Endometrium (tissue), 2 donors: Measurements from ENCODE around the gene GAL3ST3.
"Not testable (repeated sequence)": the region's sequence is repeated elsewhere in the genome, so short reads cannot be mapped to it uniquely, and the experiment has no call there.

Experiments
- FAIRE-seq: peaks from 2 replicates; lab custom pipeline; 2012; peaks lifted over from hg19 to GRCh38; lab: Jason Lieb, UNC
- donor health status: control.
- donor health status: control.

Gene GAL3ST3

DNA sequence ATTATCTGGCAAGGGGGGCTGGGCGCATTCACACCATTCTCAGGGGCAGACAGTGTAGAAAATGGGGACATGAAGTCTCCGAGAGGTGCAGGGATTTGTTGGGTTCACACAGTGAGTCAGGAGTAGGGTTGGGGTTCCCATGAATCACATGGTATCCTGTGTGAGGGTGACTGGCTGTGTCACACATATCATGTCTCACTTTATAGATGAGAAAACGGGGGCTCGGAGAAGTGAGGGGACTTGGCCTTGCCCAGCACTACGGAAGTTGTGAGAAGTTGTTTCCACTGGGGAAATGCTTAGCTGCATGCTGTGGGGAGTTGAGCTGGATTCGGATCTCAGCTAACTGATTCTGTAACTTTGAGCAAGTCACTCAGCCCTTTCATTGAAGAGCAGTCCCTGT, 4.2 kb downstream of the GAL3ST3 start:
- FAIRE-seq, result no peak

DNA sequence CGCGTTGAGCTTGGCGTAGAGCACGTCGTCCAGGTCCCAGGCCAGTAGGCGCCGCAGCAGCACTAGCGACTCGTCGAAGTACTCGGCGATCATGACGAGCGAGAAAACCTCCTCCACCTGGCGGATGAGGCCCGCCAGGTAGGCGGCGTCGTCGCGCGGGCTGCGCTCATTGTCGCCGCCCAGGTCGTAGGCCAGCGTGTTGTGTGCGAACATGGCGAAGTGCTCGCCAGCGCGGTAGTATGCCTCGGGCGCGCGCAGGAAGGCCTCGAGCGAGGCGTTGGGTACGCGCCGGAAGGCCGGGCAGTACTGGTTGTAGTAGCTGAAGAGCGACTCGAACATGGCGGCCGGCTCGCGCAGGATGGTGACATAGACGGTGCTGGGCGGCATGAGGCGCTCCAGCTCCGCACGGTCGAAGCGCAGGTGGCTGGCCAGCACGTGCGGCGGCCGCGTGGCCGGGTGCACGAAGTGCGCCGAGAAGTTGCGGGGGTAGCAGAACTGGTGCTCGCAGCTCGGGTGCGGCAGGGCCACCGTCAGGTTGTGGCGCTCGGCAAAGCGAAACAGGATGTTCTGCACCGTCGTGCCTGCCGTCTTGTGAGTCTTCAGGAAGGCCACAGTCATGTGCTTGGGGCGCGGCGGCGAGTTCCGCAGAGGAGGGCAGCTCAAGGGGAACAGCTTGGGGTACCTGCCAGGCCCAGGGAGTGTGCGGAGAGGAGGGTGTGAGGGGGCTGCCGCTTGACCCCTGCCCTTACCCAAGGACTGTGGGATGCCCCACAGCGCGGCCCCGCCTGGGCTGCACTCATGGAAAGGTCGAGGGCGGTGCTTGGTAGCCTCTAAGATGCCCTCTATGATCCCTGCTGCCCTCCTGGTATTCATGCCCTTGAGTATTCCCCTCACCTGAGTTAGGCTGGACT, 5.7 kb downstream of the GAL3ST3 start:
- FAIRE-seq, result no peak

DNA sequence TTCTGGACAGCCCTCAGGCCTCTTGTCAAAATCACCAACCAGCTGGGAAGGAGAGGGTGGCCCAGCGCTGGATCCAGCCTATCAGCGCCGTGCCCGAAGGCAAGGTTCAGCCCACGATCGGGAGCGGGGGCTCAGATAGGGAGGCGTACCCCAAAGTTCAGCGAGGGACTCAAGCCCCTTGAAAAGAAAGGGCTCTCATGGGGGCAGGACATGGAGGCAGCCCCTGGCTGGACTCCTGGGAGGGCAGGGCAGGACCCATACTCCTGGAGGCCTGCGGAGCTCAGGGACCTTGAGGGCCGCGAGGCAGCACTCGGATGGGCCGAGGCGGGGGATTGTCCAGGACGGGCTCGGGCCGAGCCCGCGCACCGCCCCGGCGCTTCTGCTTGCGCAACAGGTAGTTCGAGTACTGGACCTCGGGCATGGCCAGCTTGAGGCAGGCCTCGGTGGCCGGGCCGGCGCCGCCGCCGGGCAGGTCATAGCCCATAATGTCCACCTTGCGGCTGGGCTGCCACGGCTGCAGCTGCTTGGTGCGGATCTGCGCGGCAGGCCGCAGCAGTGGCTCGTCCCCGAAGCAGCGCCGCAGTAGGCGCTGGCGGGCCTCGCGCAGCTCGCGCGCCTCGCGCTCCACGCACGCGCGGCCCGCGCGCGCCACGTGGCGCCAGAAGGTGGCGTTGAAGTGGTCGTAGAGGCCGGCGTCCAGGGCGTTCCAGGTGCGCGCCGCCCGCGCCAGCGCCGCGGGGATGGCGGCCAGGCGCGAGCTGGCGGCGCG, 6.5 kb downstream of the GAL3ST3 start:
- FAIRE-seq, result no peak

DNA sequence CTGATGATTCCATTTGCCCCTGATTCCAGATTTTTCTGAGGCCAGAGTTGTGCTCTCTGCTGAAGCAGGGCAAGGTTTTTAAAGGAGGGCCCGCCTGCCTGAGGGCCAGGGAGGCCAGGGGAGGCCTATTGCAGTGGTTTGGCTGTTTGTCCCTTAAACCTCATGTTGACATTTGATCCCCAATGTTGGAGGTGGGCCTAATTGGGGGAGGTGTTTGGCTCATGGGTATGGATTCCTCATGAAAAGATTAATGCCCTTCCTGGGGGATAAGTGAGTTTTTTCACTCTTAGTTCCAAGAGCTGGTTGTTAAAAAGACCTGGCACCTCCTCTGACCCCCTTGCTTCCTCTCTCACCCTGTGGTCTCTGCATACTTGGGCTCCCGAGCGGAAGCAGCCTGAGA, 9.2 kb downstream of the GAL3ST3 start:
- FAIRE-seq, result no peak

DNA sequence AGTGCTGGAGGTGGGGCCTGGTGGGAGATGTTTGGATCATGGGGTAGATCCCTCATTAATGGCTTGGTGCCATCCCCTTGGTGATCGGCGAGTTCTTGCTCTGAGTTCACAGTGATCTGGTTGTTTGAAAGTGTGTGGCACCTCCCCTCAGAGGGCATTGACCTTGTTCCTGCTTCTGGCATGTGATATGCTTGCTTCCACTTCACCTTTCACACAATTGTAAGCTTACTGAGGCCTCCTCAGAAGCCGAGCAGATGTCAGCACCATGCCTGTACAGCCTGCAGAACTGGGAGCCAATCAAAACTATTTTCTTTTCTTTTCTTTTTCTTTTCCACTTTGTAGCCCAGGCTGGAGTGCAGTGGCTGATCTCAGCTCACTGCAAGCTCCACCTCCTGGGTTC, 11.6 kb downstream of the GAL3ST3 start:
- FAIRE-seq, result no peak

DNA sequence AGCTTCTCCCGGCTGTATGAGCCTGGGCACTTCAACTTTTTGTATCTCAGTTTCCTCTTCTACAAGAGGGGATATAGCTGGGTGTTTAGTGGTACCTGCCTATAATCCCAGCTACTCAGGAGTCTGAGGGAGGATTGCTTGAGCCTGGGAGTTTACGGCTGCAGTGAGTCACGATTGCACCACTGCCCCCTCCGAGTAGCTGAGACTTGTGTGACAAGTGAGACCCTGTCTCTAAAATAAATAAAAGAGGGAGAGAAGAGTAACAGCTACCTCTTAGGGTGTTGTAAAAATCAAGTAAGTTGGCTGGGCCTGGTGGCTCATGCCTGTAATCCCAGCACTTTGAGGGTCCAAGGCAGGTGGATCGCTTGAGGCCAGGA, 12.6 kb downstream of the GAL3ST3 start:
- FAIRE-seq, result no peak

DNA sequence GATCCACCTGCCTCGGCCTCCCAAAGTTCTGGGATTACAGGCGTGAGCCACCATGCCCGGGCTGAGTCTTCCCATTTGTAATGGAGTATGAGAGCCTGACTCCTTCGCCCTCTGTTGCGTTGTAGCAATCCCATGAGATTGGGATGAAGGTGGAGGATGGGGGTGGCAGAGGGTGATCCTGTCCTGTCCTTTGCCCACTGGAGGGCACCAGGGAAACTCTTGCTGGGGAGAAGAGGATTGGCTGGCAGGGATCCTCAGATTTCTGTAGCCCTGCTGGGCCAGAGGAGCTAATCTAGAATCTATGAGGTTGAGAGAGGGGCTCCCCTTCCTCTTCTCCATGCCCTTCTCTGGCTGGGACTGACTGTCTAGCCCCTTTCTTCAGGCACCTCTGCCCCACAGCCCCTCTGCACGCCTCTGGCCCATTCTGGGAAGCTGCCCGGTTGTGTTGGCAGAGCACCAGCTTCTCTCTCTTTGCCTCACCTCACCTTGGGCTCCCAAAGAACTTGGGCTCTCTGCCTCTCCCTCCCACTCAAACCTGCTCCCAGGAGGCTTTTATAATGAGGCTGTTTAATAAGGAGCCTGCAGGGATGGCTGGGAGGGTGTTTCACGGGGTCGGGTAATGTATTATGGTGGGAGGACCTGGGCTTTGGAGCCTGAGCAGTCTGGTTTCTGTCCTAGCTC, 13.2 kb downstream of the GAL3ST3 start:
- FAIRE-seq, result no peak

DNA sequence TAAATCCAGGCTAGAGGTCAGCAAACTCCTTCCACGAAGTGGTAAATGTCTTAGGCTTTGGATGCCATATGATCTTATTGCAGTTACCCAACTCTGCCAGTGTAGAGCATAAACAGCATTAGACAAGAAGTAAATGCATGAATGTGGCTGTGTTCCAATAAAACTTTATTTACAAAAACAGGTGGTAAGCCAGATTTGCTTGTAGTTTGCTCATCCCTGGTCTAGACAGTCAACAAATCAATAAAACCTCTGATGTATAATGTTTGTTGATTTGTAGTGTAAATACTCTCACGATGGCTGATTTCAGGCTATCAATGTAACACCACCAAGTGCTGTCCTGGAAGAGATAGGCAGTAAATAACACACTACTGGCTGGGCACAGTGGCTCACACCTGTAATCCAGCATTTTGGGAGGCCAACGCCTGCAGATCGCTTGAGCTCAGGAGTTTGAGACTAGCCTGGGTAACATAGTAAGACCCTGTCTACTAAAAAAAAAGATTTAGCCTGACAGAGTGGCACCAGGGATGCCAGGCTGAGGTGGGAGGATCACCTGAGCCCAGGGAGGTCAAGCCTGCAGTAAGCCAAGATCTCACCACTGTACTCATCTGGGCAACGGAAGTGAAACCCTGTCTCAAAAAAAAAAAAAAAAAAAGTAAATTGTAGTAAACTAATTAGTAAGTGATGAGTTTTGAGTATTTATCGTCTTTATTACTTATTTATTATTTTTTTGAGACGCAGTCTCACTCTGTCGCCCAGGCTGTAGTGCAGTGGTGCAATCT, 15.8 kb downstream of the GAL3ST3 start:
- FAIRE-seq, result no peak

DNA sequence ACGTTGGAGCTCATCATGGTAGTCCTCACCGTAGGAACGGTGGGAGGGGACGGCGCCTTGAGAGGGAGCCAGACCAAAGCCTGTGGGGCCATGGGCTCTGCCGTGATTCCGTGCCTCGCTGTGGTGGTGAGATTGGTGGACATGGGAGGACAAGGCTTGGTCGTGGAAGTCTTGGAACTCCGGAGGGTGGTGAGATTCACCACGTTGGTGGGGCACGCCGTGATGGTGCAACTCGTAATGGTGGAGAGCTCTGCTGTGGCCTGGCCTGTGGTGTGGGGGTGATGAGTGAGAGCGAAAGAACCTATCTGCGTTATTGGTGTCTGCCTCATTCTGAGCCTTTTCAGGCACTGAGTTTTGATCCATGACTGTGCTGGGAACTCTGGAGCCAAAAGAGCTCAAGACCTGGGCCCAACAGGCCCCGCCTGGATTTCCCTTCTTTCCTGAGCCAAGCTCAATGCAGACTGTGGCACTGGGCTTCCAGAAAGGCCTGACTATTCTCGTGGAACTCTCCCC, 22.9 kb downstream of the GAL3ST3 start, which contains the start of gene CATSPER1:
TSS of gene CATSPER1 (minus strand) at position 463 of the 513 bp plus-strand sequence. CDS start at position 363, 100 bp downstream.
- FAIRE-seq, result no peak

DNA sequence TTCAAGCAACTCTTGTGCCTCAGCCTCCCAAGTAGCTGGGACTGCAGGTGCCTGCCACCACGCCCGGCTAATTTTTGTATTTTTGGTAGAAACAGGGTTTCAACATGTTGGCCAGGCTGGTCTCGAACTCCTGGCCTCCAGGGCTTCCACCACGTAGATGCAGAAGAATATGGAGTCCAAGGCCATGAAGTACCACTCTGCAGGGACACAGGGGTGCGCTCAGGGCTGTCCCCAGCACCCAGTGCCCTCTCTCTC, 25.8 kb downstream of the GAL3ST3 start:
- FAIRE-seq, result not testable (repeated sequence)

DNA sequence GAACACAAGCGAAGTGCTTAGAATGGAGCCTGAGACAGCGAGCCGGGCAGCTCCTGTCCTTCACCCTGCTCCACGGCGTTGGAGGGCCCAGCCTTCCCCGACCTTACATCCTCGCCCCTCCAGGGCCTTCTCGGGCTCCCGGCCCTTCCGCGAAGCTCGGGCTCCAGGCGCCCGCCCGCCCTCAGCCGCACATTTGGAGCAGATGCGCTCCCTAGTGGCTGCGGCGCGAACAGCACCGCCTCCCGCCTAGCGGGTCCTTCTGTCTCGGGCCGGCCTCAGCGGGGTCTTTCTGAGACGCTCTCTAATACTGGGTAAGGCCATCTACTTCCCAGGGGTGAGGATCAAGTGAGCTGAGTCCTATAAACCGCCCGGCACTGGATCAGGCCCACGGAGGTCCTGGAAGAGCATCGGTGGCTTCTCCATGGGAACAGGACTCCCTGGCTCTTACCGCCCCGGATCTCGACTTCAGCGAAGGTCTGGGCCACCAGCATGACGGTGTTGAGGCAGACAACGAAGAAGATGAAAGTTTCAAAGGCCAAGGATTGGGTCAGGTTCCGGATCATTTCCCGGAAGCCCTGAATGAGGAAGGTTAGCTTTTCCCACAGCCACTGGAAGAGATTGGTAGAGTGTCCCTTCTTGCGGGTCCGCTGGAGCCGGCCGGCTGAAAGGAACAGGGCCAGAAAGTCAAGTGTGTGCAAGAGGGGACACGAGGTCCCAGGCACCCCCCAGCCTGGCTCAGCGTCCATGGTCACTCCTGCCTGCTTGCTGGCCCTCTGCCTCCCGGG, 26.4 kb downstream of the GAL3ST3 start:
- no peak for FAIRE-seq

DNA sequence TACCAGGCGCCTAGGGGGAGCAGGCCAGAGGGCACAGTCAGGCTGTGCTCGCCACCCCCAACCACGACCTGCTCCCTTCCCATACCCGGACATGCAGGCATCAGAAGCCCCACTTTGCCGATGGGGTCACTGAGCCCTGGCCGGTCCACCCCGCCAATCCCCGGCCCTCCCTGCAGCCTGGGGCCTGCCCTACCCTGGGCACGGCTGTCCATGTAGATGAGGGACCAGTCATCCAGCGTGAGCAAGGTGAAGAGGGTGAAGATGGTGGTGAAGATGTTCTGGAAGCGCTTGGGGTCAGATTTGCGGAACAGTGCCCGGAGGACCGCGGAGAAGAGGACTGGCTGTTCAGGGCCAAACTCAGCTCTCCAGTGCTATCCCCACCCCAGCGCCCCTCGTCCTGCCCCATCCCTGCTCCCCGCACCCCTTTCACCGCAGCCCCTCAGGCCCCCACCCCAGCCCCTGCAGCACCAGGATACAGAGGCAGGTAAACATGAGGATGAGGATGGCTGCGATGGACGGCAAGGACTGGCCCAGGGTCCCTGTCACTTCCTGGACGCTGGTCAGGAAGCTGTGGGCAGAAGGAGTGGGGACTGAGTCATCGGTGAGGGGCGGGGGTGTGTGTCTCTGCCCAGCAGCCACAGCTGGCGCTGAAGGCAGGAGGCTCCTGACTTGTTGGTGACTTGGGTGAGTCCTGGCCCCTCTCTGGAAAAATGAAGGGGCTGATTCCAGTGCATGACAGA, 28.2 kb downstream of the GAL3ST3 start:
- FAIRE-seq, result no peak

DNA sequence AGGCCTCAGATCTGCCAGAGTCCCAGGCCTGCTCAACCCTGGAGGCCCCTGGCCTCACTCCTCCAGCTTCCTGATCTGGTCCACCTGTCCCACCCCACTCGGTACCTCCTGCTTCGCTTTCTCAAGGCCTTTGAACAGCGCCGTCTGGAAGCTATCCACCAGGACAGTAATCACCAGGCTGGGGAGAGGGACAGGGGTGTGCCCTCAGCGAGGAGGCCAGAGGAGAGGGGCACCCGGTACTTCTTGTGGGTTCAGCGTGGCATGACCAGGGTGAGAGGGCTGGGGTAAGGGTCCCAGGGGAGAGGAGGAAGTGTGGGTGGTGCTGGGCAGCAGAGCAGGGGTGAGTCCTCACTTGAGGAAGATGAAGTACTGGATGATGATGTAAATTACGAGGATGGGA, 28.7 kb downstream of the GAL3ST3 start:
- no peak for FAIRE-seq

DNA sequence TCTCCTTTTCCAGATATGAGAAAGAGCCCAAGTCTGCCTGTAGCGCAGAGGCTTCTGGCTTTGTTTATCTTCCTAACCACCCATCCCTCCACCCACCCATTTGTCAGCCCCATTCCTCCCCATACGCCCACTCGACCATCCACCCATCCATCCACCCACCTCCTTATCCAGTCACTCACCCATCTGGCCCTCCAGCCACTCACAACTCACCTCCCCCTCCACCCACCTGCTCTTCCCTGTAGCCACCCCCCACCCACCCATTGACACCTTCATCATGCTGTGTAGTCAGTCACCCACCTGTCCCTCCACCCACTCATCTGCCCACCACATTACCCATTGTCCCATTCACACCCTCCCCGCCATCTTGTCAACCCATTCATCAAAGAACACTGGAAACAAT, 31.6 kb downstream of the GAL3ST3 start:
- no peak for FAIRE-seq

DNA sequence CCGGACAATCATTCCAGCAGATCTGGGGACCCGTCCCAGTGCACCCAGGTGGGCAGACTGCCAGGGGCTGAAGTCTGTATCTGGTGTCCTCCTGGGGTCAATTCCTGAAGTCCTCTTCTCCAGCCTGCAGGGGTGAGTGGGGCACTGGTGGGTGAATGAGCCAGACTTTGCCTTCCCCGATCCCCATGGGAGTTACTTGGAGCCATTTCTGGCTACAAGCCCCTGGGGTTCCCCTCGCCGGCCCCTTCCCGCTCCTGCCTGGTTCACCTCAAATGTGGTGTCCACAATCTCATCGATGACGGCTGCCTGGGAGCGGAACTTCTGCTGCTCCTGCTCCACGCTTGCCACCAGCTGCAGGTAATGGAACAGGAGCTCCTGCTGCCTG, 32.2 kb downstream of the GAL3ST3 start:
- no peak for FAIRE-seq

DNA sequence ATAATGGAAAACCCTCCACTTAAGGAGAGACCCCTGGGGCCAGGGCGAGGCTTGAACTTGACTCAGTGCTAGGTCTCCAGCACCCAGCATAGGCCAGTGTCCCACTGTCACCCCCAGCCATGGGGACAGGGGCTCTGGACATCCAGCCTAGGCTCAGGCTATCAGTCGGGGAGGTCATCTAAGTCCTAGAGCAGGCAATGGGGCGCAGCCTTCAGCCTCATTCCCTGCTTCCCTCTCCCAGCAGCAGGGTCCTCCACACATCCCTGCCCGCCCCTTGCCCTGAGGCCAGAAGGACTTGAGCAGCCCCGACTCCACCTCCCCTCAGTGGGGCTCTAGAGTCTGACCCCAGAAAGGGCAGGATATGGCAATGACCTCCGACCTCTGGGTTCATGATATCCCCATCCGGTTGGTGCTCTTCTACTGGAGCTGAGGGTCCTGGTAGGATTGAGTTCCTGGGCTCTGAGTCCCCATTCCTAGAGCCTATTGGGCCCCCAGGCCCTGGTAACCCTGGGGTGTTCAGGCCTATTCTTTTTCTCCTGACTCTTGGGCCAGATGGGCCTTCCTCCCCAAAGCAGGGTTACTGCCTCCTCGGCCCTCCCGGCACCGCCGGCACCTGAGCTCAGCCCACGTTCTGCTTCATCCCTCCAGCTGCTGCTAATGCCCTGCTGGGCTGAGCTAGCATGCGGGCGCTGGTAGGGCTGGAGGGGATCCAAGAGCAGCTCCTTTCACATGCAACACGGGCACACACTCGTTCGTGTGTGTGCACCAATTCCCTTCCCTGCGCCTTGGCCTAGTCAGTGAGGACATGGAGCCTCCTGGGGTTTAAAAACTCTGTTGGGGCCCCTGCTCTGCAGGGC, 32.8 kb downstream of the GAL3ST3 start:
- FAIRE-seq, result no peak

DNA sequence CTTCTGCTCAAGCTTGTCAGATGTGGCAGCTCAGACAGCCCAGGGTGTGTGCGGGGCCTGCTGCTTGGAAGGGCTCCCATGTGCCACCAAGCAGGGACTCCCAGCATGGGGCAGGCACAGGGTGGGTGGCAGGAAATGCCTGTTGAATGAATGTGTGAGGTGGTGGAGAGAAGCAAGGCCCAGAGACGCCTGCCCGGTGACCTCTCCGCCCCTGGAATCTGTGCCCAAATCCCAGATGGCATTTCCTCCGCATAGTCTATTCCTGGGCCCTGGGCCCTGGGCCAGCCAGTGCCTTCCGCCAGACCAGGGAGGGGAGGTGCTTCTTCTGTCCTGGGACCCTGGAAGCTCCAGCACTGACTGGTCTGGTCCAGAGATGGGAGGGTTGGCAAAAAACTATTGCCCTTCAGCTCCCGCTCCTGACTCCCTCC, 33.5 kb downstream of the GAL3ST3 start:
- FAIRE-seq, result no peak

DNA sequence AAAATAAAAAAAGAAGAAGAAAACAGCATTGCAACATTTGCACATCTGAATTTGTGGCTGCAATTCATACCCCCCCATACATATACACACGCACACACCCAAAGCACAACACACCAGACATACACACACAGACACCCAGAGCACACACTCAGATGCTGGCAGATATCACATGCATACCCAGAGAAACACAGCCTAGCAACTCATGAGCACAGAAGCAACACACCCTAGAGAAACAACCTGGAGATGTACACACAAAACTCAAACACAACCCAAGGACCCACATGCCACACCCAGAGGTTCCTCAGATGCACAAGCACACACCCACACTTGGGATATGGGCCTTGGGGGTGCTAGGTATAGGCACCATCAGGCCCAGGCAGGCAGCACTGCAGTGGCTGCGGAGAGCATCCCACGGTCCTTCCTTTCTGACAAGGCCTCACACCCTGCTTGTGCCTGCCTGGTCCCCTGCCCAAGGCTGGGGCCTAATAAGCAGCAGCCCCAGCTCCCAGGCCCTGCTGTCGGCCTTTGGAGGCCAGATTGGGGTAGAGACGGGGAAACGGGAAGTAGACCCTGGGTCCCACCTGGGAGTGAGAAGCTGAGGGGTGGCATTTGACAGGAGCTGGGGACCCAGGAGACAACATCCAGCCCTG, 34.0 kb downstream of the GAL3ST3 start:
- FAIRE-seq, result no peak

DNA sequence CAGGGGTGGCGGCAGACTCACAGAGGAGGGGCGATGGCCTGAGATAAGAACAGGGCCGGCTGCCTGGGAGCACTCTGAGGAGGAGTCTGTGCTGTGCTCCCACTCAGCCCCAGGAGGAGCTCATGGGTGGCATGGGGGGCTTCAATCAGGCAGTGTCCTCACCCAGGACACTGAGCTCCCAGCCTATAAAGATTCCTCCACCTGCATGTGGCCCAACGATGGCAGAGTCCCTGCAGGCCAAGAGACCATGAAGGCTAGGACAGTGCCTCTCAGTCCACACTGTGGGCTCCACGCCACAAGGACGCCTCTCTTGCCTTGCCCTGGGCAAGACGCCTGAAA, 35.2 kb downstream of the GAL3ST3 start:
- no peak for FAIRE-seq
